IgD-negative memory B cell (primary cell): ENCODE results near the gene TRAF2. TPM values are rescaled to one million over a fixed set of nuclear protein-coding genes. Genes with fewer than 3 reads are reported as not detected.

ENCODE experiments used
- H3K27ac Mint-ChIP-seq, 3 donors: one replicate each; pipeline ENCODE4 v1.8.0; 2020 to 2022; ENCODE audit warnings: mild to moderate bottlenecking in 3 of 3, mixed read lengths in 3 of 3, moderate library complexity in 1 of 3
- H3K27me3 Mint-ChIP-seq: one replicate; pipeline ENCODE4 v1.8.0; 2021; ENCODE audit warnings: mixed read lengths
- H3K36me3 Mint-ChIP-seq: one replicate; pipeline ENCODE4 v1.8.0; 2020; ENCODE audit warnings: mild to moderate bottlenecking, mixed read lengths
- H3K4me1 Mint-ChIP-seq, 3 donors: one replicate each; pipeline ENCODE4 v1.8.0; 2020 to 2022; ENCODE audit warnings: mixed read lengths in 3 of 3, mild to moderate bottlenecking in 1 of 3
- H3K4me3 Mint-ChIP-seq, 4 donors: one replicate each; pipeline ENCODE4 v1.8.0; 2020 to 2022; ENCODE audit warnings: mild to moderate bottlenecking in 4 of 4, mixed read lengths in 4 of 4, moderate library complexity in 3 of 4
- H3K9me3 Mint-ChIP-seq, 3 donors: one replicate each; pipeline ENCODE4 v1.8.0; 2020 to 2021; ENCODE audit warnings: mixed read lengths in 3 of 3, mild to moderate bottlenecking in 1 of 3
- polyA plus RNA-seq: library from polyadenylated mRNA; unstranded; fragments of 300-500 nt; fragmentation: Illumina TruSeq; gene quantifications from one replicate; pipeline ENCODE4 v1.2.3, GENCODE V29; 2021

Gene TRAF2
- polyA plus RNA-seq, 1 donor from 2014 or later, result 42.8 TPM

DNA sequence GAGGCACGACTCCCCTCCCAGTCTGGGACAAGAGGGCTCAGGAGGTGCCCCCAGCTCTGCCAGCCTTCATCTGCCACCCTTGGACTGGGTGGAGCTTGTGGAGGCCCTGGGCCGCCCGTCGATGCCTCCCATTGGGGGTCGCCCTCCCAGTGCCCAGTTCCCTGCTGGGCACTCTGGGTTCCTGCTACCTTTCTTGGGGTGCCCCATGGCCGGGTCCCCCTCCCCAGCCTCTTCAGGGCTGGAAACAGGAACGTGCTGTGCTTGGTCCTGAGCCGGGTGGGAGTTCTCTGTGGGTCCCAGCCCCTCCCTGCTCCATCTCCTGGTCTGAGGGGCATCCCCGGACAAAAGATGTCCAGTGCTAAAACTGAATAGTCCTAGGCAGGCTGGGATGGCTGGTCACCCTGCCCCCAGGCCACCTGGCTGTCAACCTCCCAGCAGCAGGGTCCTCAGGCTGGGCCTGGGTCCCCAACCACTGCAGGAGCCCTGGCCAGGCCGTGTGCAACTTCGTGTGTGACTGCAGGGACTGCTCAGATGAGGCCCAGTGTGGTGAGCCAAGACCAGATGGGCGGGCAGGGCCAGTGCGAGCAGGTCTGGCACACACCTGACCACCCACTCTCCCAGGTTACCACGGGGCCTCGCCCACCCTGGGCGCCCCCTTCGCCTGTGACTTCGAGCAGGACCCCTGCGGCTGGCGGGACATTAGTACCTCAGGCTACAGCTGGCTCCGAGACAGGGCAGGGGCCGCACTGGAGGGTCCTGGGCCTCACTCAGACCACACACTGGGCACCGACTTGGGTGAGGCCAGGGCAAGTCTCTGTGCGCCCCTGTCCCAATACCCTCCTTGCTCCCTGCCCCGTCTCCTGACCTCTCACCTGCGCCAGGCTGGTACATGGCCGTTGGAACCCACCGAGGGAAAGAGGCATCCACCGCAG lies 33.4 kb upstream of the TRAF2 start:
- Mint-ChIP-seq H3K36me3 (no peaks in the 10 kb centered on the region), H3K27me3 (no peaks in the 10 kb centered on the region), H3K4me3 (no peak overlapping the region), H3K27ac (peak overlapping the region in 1 of 3 donors; percentile 35), H3K4me1 (peaks cover 1 to 5% (median 2%) of the 10 kb centered on the region in 3 donors), H3K9me3 (peaks cover 0 to 2% (median 0%) of the 10 kb centered on the region in 3 donors)

DNA sequence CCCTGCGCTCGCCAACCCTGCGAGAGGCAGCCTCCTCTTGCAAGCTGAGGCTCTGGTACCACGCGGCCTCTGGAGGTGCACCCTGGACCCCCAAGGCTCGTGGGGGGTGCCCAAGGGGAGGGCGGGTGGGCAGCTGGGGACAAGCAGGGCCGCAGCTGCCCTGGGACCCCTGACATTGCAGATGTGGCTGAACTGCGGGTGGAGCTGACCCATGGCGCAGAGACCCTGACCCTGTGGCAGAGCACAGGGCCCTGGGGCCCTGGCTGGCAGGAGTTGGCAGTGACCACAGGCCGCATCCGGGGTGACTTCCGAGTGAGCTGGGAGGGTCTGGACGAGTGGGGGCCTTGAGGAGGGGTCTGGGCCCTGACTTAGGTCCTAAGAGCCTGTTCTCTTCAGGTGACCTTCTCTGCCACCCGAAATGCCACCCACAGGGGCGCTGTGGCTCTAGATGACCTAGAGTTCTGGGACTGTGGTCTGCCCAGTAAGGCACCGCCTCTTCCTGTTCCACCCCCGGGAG lies 32.7 kb upstream of the TRAF2 start:
- peaks cover 0 to 2% (median 0%) of the 10 kb centered on the region in 3 donors for H3K9me3 Mint-ChIP-seq
- peaks cover 0 to 5% (median 2%) of the 10 kb centered on the region in 3 donors for H3K4me1 Mint-ChIP-seq
- no peaks in the 10 kb centered on the region for H3K36me3 Mint-ChIP-seq
- no peaks in the 10 kb centered on the region for H3K27me3 Mint-ChIP-seq
- peak overlapping the region in 1 of 4 donors; percentile 52 for H3K4me3 Mint-ChIP-seq
- peak overlapping the region in 1 of 3 donors; percentile 60 for H3K27ac Mint-ChIP-seq

DNA sequence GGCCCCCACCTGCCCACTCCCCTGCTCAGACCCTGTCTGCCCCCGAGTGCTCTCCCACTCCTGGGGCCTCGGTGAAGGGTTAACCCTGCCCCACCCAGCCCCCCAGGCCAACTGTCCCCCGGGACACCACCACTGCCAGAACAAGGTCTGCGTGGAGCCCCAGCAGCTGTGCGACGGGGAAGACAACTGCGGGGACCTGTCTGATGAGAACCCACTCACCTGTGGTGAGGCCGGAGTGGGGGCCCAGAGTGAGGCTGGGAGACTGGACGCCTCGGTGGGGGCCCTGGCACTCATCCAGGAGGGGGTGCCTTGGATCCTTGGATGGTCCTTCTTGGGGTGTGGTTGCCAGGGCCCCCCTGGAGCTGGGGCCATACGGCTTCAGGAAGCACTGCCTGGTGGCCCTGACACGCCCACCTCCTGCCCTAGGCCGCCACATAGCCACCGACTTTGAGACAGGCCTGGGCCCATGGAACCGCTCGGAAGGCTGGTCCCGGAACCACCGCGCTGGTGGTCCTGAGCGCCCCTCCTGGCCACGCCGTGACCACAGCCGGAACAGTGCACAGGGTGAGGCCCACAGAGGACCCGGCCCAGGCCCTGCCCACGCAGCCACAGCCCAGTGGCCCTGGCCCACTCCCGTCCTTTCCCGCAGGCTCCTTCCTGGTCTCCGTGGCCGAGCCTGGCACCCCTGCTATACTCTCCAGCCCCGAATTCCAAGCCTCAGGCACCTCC lies 32.0 kb upstream of the TRAF2 start:
- H3K4me1 Mint-ChIP-seq, result peaks cover 0 to under 1% (median 0%) of the 10 kb centered on the region in 3 donors
- no peaks in the 10 kb centered on the region for H3K9me3 Mint-ChIP-seq
- no peaks in the 10 kb centered on the region for H3K36me3 Mint-ChIP-seq
- no peaks in the 10 kb centered on the region for H3K27me3 Mint-ChIP-seq
- H3K4me3 Mint-ChIP-seq, result peak overlapping the region in 1 of 4 donors; percentile 52
- H3K27ac Mint-ChIP-seq, result peak overlapping the region in 1 of 3 donors; percentile 60

DNA sequence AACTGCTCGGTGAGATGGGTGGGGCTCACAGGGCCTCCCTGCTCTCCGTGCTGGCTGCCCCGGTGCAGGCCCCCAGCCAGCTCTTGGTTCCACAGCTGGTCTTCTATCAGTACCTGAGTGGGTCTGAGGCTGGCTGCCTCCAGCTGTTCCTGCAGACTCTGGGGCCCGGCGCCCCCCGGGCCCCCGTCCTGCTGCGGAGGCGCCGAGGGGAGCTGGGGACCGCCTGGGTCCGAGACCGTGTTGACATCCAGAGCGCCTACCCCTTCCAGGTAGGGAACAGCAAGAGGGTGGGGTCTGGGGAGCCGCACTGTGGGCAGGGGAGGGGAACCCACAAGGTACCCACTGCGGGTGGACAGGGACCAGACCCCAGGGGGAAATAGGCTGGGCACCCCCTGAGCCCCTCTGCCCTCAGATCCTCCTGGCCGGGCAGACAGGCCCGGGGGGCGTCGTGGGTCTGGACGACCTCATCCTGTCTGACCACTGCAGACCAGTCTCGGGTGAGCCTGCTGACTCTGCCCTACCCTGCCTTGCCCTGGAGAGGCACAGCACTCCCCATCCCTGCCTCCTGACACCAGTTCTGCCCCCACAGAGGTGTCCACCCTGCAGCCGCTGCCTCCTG lies 31.4 kb upstream of the TRAF2 start:
- Mint-ChIP-seq H3K9me3 (no peaks in the 10 kb centered on the region), H3K36me3 (no peaks in the 10 kb centered on the region), H3K4me3 (no peak overlapping the region), H3K27ac (no peak overlapping the region), H3K27me3 (no peaks in the 10 kb centered on the region), H3K4me1 (no peaks in the 10 kb centered on the region)

DNA sequence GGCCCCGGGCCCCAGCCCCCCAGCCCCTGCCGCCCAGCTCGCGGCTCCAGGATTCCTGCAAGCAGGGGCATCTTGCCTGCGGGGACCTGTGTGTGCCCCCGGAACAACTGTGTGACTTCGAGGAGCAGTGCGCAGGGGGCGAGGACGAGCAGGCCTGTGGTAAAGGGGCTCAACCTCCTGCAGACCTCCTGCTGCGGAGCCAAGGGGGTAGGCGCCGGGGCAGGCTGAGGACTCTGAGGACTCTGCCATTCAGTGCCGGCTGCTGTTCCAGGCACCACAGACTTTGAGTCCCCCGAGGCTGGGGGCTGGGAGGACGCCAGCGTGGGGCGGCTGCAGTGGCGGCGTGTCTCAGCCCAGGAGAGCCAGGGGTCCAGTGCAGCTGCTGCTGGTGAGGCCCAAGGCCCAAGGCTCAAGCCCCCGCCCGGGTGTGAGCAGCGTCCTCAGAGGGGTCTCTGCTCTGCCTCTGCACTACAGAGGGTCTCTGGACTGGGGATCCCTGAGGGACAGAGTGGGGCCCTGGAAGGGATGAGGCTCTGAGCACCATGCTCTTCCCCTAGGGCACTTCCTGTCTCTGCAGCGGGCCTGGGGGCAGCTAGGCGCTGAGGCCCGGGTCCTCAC lies 30.7 kb upstream of the TRAF2 start:
- Mint-ChIP-seq H3K27me3 (no peaks in the 10 kb centered on the region), H3K4me3 (no peak overlapping the region), H3K4me1 (peaks cover 0 to 3% (median 0%) of the 10 kb centered on the region in 3 donors), H3K36me3 (no peaks in the 10 kb centered on the region), H3K9me3 (no peaks in the 10 kb centered on the region), H3K27ac (no peak overlapping the region)

DNA sequence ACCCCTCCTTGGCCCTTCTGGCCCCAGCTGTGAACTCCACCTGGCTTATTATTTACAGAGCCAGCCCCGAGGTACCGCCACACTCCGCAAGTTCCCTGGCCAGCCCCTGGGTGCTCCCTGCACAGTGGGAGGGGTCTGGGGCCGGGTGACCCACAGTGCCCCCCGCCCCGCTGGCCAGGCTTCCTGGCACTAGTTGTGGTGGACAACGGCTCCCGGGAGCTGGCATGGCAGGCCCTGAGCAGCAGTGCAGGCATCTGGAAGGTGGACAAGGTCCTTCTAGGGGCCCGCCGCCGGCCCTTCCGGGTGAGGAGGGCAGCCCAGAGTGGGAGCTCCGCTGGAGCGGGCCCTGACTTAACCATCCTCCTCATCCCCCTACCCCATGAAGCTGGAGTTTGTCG lies 30.2 kb upstream of the TRAF2 start:
- no peaks in the 10 kb centered on the region for H3K9me3 Mint-ChIP-seq
- no peak overlapping the region for H3K4me3 Mint-ChIP-seq
- H3K27me3 Mint-ChIP-seq, result no peaks in the 10 kb centered on the region
- H3K36me3 Mint-ChIP-seq, result no peaks in the 10 kb centered on the region
- H3K27ac Mint-ChIP-seq, result no peak overlapping the region
- H3K4me1 Mint-ChIP-seq, result peaks cover 0 to 3% (median 0%) of the 10 kb centered on the region in 3 donors

DNA sequence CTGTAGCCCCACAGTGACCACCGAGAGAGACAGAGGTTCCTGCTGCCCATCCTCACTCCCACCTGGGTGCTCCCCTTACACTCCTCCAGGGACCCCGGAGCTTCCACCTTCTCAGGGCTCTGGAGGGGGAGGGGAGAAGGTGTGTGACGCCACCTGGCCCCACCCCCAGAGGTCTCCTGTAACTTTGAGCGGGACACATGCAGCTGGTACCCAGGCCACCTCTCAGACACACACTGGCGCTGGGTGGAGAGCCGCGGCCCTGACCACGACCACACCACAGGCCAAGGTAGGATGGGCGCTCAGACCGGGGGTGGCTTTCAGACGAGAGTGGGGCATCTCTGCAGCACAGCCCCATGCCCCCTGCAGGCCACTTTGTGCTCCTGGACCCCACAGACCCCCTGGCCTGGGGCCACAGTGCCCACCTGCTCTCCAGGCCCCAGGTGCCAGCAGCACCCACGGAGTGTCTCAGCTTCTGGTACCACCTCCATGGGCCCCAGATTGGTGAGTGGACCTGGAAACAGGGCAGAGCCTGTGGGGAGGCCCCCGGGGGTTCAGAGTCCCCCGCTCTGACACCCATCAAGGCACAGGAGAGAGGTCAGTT lies 29.7 kb upstream of the TRAF2 start:
- Mint-ChIP-seq H3K9me3 (no peaks in the 10 kb centered on the region), H3K36me3 (no peaks in the 10 kb centered on the region), H3K4me1 (peaks cover 0 to 3% (median 0%) of the 10 kb centered on the region in 3 donors), H3K27me3 (no peaks in the 10 kb centered on the region), H3K27ac (no peak overlapping the region), H3K4me3 (no peak overlapping the region)

DNA sequence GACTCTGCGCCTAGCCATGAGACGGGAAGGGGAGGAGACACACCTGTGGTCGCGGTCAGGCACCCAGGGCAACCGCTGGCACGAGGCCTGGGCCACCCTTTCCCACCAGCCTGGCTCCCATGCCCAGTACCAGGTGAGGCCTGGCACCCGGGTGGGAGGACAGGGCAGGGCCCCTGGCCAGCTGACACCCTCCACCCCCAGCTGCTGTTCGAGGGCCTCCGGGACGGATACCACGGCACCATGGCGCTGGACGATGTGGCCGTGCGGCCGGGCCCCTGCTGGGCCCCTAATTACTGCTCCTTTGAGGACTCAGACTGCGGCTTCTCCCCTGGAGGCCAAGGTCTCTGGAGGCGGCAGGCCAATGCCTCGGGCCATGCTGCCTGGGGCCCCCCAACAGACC lies 29.1 kb upstream of the TRAF2 start:
- H3K36me3 Mint-ChIP-seq, result no peaks in the 10 kb centered on the region
- H3K4me1 Mint-ChIP-seq, result peaks cover 0 to 3% (median 0%) of the 10 kb centered on the region in 3 donors
- H3K27ac Mint-ChIP-seq, result no peak overlapping the region
- H3K27me3 Mint-ChIP-seq, result no peaks in the 10 kb centered on the region
- H3K4me3 Mint-ChIP-seq, result no peak overlapping the region
- H3K9me3 Mint-ChIP-seq, result no peaks in the 10 kb centered on the region

DNA sequence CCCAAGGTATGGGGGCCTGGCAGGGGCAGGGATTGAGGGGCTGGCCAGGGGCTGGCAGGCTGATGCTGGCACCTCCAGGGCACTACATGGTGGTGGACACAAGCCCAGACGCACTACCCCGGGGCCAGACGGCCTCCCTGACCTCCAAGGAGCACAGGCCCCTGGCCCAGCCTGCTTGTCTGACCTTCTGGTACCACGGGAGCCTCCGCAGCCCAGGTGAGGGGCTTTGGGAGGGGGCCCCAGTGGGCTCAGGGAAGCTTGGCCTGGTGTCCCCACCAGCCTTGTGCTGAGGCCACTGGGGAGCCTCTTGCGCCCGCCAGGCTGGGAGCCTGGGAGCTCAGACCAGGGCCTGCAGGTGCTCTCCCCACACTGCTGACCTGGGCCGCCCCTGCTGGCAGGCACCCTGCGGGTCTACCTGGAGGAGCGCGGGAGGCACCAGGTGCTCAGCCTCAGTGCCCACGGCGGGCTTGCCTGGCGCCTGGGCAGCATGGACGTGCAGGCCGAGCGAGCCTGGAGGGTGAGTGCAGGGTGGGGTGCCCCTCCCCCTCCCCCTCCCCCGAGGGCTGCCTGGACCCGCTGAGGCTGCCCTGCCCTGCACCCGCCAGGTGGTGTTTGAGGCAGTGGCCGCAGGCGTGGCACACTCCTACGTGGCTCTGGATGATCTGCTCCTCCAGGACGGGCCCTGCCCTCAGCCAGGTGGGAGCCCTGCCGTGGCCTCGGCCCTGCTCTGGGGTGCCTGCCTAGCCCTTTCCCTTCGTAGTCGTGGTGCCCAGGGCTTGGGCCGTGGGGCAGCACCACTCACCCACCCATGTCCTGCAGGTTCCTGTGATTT lies 28.5 kb upstream of the TRAF2 start:
- Mint-ChIP-seq H3K27me3 (no peaks in the 10 kb centered on the region), H3K9me3 (no peaks in the 10 kb centered on the region), H3K4me1 (peaks cover 0 to 3% (median 0%) of the 10 kb centered on the region in 3 donors), H3K4me3 (no peak overlapping the region), H3K27ac (no peak overlapping the region), H3K36me3 (no peaks in the 10 kb centered on the region)

DNA sequence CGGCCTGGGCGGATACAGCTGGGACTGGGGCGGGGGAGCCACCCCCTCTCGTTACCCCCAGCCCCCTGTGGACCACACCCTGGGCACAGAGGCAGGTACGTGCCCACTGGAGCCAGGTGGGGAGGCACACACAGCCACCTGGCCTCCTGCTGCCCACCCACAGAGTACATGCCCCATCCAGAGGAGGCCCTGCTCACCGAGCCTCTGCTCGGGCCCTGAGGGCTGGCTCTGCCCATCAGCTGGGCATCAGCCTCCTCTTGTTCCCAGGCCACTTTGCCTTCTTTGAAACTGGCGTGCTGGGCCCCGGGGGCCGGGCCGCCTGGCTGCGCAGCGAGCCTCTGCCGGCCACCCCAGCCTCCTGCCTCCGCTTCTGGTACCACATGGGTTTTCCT lies 27.9 kb upstream of the TRAF2 start:
- no peaks in the 10 kb centered on the region for H3K27me3 Mint-ChIP-seq
- H3K4me3 Mint-ChIP-seq, result no peak overlapping the region
- H3K36me3 Mint-ChIP-seq, result no peaks in the 10 kb centered on the region
- H3K4me1 Mint-ChIP-seq, result peaks cover 0 to 3% (median 0%) of the 10 kb centered on the region in 3 donors
- H3K9me3 Mint-ChIP-seq, result no peaks in the 10 kb centered on the region
- no peak overlapping the region for H3K27ac Mint-ChIP-seq

DNA sequence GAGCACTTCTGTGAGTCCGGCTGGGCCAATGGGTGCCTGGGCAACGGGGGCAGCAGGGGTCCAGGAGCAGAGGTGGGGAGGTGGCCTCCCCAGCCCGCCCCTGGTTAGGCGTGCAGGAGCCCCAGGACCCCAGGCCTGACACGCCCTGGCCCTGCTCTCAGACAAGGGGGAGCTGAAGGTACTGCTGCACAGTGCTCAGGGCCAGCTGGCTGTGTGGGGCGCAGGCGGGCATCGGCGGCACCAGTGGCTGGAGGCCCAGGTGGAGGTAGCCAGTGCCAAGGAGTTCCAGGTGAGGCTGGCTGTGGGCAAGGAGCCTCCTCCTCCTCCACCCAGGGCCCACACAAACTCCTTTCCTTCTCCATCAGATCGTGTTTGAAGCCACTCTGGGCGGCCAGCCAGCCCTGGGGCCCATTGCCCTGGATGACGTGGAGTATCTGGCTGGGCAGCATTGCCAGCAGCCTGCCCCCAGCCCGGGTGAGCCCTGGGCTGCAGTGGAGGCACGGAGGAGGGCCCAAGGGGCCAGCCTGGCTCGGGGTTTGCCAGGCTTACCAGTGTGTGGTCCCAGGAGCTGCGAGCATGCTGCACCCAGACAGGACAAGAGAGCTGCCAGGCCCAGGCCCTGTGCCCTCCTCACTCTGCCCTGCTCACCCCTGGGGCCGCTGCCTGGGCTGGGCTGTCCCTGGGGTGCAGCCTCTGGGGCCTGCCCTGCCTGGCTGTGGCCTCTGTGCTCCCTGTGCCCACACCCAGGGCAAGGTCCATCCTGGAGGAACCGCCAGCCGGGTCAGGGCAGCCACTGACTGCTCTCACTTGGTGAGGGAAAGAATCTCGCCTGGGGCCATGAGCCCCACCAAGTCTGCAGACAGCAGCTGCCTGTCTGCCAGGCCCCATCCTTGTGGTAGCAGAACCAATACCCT lies 27.2 kb upstream of the TRAF2 start:
- Mint-ChIP-seq H3K27me3 (no peaks in the 10 kb centered on the region), H3K4me3 (no peak overlapping the region), H3K36me3 (no peaks in the 10 kb centered on the region)

DNA sequence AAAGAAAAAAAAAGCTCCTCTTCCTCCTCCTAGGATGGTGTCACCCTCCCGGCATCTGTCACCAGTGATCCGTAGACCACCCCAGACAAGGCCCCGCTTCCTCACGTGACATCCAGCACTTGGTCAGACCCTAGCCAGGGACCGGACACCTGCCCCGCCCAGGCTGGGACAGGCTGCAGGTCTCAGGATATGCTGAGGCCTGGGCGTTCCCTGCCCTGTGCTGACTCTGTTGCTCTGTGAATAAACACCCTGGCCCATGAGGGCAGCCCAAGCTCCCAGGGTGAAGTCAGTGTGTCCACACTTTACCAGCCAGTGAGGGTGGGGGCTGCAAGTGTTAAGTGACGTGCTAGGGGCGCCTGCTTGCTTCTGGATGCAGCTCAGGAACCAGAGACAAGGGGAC lies 25.8 kb upstream of the TRAF2 start:
- H3K27ac Mint-ChIP-seq, result peak overlapping the region in 2 of 3 donors; percentile 35 to 53
- peak overlapping the region in 1 of 4 donors; percentile 75 for H3K4me3 Mint-ChIP-seq
- no peaks in the 10 kb centered on the region for H3K27me3 Mint-ChIP-seq
- no peaks in the 10 kb centered on the region for H3K36me3 Mint-ChIP-seq
- H3K9me3 Mint-ChIP-seq, result no peaks in the 10 kb centered on the region
- H3K4me1 Mint-ChIP-seq, result peaks cover 0 to 9% (median 7%) of the 10 kb centered on the region in 3 donors

More for the DNA sequence above, 27.2 kb upstream of the TRAF2 start:
- H3K4me1 Mint-ChIP-seq, result peaks cover 0 to 4% (median 4%) of the 10 kb centered on the region in 3 donors
- H3K27ac Mint-ChIP-seq, result no peak overlapping the region
- no peaks in the 10 kb centered on the region for H3K9me3 Mint-ChIP-seq
